Breast epithelium (tissue), 4 donors: Measurements from ENCODE around the gene RAP2C. TPM values are rescaled to one million over a fixed set of nuclear protein-coding genes. Genes with fewer than 3 reads are reported as not detected.

ENCODE experiments used
- DNase-seq, 2 donors: peaks; one replicate each; pipeline ENCODE4 v3.0.0-alpha.2; 2019; ENCODE audit warnings: low spot score in 2 of 2
- H3K27ac ChIP-seq, 2 donors: fragments of 200-600 bp; sonication (generic) in 1 of 2; one replicate each; pipeline ENCODE4 v1.5.1; 2016 to 2019; ENCODE audit warnings: mild to moderate bottlenecking in 1 of 2
- H3K27me3 ChIP-seq, 2 donors: fragments of 200-600 bp; sonication (generic) in 1 of 2; one replicate each; pipeline versions ENCODE4 v1.5.1 to v1.6.0; 2017 to 2019; ENCODE audit warnings: control low read depth in 1 of 2, mild to moderate bottlenecking in 1 of 2
- H3K36me3 ChIP-seq: fragments of 200-600 bp; one replicate; pipeline ENCODE4 v1.5.1; 2019
- H3K4me1 ChIP-seq, 2 donors: fragments of 200-600 bp; sonication (generic); one replicate each; pipeline ENCODE4 v1.5.1; 2016 to 2019; ENCODE audit warnings: control low read depth in 1 of 2
- H3K4me3 ChIP-seq, 3 donors: fragments of 200-600 bp; sonication (generic); 1 replicate in 2 of 3; 2 replicates in 1 of 3; pipeline ENCODE4 v1.5.1; 2016 to 2019; ENCODE audit warnings: mild to moderate bottlenecking in 3 of 3, moderate library complexity in 2 of 3
- H3K9me3 ChIP-seq, 2 donors: fragments of 200-600 bp; sonication (generic) in 1 of 2; one replicate each; pipeline ENCODE4 v1.5.1; 2016 to 2019; ENCODE audit warnings: control low read depth in 1 of 2
- CTCF ChIP-seq, 3 donors: fragments of 450-650 bp; IDR thresholded peaks; one replicate each; pipeline ENCODE4 v1.5.1; 2016 to 2017; ENCODE audit warnings: antibody characterized with exemption in 3 of 3, mild to moderate bottlenecking in 3 of 3, moderate library complexity in 3 of 3
- POLR2A ChIP-seq: fragments of 450-650 bp; IDR thresholded peaks from one replicate; pipeline ENCODE4 v1.6.1; 2016; ENCODE audit warnings: antibody characterized with exemption, mild to moderate bottlenecking, moderate library complexity
- POLR2AphosphoS5 ChIP-seq, 3 donors: sonication (generic); formaldehyde crosslinking; IDR thresholded peaks; one replicate each; pipeline ENCODE4 v1.6.1; 2017; ENCODE audit warnings: antibody characterized with exemption in 3 of 3
- intact Hi-C: fragments of 100-400 bp; cut with DNase I; formaldehyde crosslinking; loops from one replicate; pipeline ENCODE4 v1.15.1; 2023; ENCODE audit warnings: low total_unique reads
- total RNA-seq, 3 donors: library from RNA; depleted of rRNA; stranded (reverse); fragments of >200 nt; gene quantifications; one replicate each; pipeline ENCODE4 v1.1.0, GENCODE V29; 2016

The RAP2C gene
- total RNA-seq, 3 donors from 2014 or later, result 14.1 to 22.1 (median 18.0) TPM

- no peak overlapping the region for H3K4me3 ChIP-seq
- no peaks in the 10 kb centered on the region for H3K4me1 ChIP-seq
- intact Hi-C loops, result no loop called here
- TF ChIP-seq CTCF (IDR thresholded peaks at IDR 0.05) (no peak), POLR2A (no peak), POLR2AphosphoS5 (IDR thresholded peaks at IDR 0.05) (no peak)
- H3K36me3 ChIP-seq, result no peaks in the 10 kb centered on the region
- no peak overlapping the region for H3K27ac ChIP-seq
- H3K9me3 ChIP-seq, result no peaks in the 10 kb centered on the region
- no peak for DNase-seq
- H3K27me3 ChIP-seq, result peaks cover 0 to 61% of the 10 kb centered on the region in 2 donors
Observed at GRCh38 chrX:132173647-132174046, 45.6 kb downstream of the RAP2C start.

GRCh38 chrX:132171881-132172280 lies 47.4 kb downstream of the RAP2C start:
- DNase-seq, result no peak
- peaks cover 0 to 55% of the 10 kb centered on the region in 2 donors for H3K27me3 ChIP-seq
- intact Hi-C loops, result no loop called here

GRCh38 chrX:132171478-132171877 lies 47.8 kb downstream of the RAP2C start:
- Histone ChIP-seq H3K4me1 (no peaks in the 10 kb centered on the region), H3K27me3 (peaks cover 0 to 54% of the 10 kb centered on the region in 2 donors), H3K9me3 (peaks cover 0 to 1% of the 10 kb centered on the region in 2 donors), H3K36me3 (no peaks in the 10 kb centered on the region), H3K4me3 (no peak overlapping the region), H3K27ac (no peak overlapping the region)
- intact Hi-C loops, result no loop called here
- DNase-seq, result no peak
- TF ChIP-seq CTCF (IDR thresholded peaks at IDR 0.05) (no peak), POLR2A (no peak), POLR2AphosphoS5 (IDR thresholded peaks at IDR 0.05) (no peak)

More at GRCh38 chrX:132171881-132172280, 47.4 kb downstream of the RAP2C start:
- TF ChIP-seq CTCF (IDR thresholded peaks at IDR 0.05) (no peak), POLR2AphosphoS5 (IDR thresholded peaks at IDR 0.05) (no peak), POLR2A (no peak)
- H3K4me3 ChIP-seq, result no peak overlapping the region
- no peaks in the 10 kb centered on the region for H3K36me3 ChIP-seq
- H3K4me1 ChIP-seq, result no peaks in the 10 kb centered on the region
- H3K27ac ChIP-seq, result no peak overlapping the region
- H3K9me3 ChIP-seq, result no peaks in the 10 kb centered on the region

GRCh38 chrX:132169554-132169953 lies 49.7 kb downstream of the RAP2C start:
- H3K27ac ChIP-seq, result no peak overlapping the region
- intact Hi-C loops, result no loop called here
- H3K4me3 ChIP-seq, result no peak overlapping the region
- no peak for TF ChIP-seq CTCF (IDR thresholded peaks at IDR 0.05)
- TF ChIP-seq POLR2AphosphoS5 (IDR thresholded peaks at IDR 0.05), result no peak
- no peak for TF ChIP-seq POLR2A
- H3K36me3 ChIP-seq, result no peaks in the 10 kb centered on the region
- H3K9me3 ChIP-seq, result peaks cover 0 to 20% of the 10 kb centered on the region in 2 donors
- peaks cover 0 to 45% of the 10 kb centered on the region in 2 donors for H3K27me3 ChIP-seq
- no peak for DNase-seq
- no peaks in the 10 kb centered on the region for H3K4me1 ChIP-seq

- TF ChIP-seq POLR2A (no peak), CTCF (IDR thresholded peaks at IDR 0.05) (no peak), POLR2AphosphoS5 (IDR thresholded peaks at IDR 0.05) (no peak)
- intact Hi-C loops, result no loop called here
- H3K27me3 ChIP-seq, result peaks cover 0 to 24% of the 10 kb centered on the region in 2 donors
- H3K9me3 ChIP-seq, result peaks cover 0 to 22% of the 10 kb centered on the region in 2 donors
- H3K36me3 ChIP-seq, result no peaks in the 10 kb centered on the region
- no peak overlapping the region for H3K27ac ChIP-seq
- no peaks in the 10 kb centered on the region for H3K4me1 ChIP-seq
- H3K4me3 ChIP-seq, result no peak overlapping the region
- no peak for DNase-seq
Observed at GRCh38 chrX:132165651-132166050, 53.6 kb downstream of the RAP2C start.
